T-helper 17 cell (primary cell): ENCODE results near the gene CD109. TPM values are rescaled to one million over a fixed set of nuclear protein-coding genes. Genes with fewer than 3 reads are reported as not detected.
"Not testable (repeated sequence)": the region's sequence is repeated elsewhere in the genome, so short reads cannot be mapped to it uniquely, and the experiment has no call there.

Source experiments
- ATAC-seq: fragments of 150-1000 bp; cut with Tn5 transposase; 2 replicates; pipeline ENCODE4 v1.10.0; 2021; ENCODE audit warnings: mild to moderate bottlenecking, moderate library complexity
- DNase-seq, 3 donors: peaks; one replicate each; pipeline versions ENCODE4 v3.0.0 to v3.0.0-alpha.2; 2020 to 2021
- H3K9me3 ChIP-seq: one replicate; pipeline ENCODE4 v1.7.0; 2013; ENCODE audit warnings: low read length, mild to moderate bottlenecking; ENCODE audit not compliant: control insufficient read depth, poor library complexity, severe bottlenecking
- H3K27ac Mint-ChIP-seq: one replicate; pipeline ENCODE4 v1.8.0; 2022; ENCODE audit warnings: mild to moderate bottlenecking, moderate library complexity, mixed read lengths
- H3K27me3 Mint-ChIP-seq: one replicate; pipeline ENCODE4 v1.8.0; 2022; ENCODE audit warnings: mixed read lengths
- H3K36me3 Mint-ChIP-seq: one replicate; pipeline ENCODE4 v1.8.0; 2022; ENCODE audit warnings: low read depth, mixed read lengths
- H3K4me1 Mint-ChIP-seq: one replicate; pipeline ENCODE4 v1.8.0; 2022; ENCODE audit warnings: mild to moderate bottlenecking, mixed read lengths
- H3K4me3 Mint-ChIP-seq: one replicate; pipeline ENCODE4 v1.8.0; 2022; ENCODE audit warnings: mild to moderate bottlenecking, moderate library complexity, mixed read lengths
- total RNA-seq, 4 donors: library from RNA in 2 of 4; stranded (reverse) in 2 of 4; gene quantifications; one replicate each; pipeline ENCODE4 v1.2.3 and lab custom pipeline; 2022 to 2026

CD109 gene
- total RNA-seq, 2 donors from 2014 or later, result 0.30 to 0.83 TPM

DNA sequence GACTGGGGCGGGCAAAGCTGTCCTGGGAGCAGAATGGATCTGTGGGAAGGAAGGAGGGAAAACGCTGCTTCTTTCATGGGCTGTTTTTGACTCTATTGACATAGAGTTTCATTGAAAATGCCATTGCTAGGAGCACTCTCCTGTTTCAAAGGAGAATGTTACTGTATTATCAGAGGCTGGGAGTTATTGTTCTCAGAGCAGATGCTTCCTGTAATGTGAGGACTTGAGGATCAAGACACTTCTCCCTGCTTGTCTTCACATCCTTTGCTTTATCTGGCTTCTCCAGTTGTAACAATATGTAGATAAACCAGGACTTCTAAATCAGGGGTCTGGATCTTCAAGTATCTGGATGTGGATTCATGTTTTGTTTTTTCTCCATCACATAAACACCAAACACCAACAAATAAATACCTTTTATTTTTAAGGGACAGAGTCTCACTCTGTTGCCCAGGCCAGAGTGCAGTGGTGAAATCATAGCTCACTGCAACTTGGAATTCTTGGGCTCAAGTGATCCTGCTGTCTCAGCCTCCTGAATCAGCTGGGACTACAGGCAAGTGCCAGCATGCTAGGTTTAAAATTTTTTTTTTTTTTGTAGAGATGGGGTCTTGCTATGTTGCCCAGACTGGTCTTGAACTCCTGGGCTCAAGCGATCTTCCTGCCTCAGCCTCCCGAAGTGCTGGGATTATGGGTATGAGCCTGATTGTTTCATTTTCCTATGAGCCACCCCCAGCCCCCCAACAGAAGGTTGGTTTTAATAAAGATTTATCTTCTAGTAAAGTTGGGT, 3.9 kb downstream of the CD109 start:
- no peak for DNase-seq
- ATAC-seq, result no peak
- H3K4me3 Mint-ChIP-seq, result no peak overlapping the region
- peaks cover 66% of the 10 kb centered on the region for H3K27me3 Mint-ChIP-seq
- peaks cover 3% of the 10 kb centered on the region for H3K36me3 Mint-ChIP-seq
- peaks cover 7% of the 10 kb centered on the region for H3K4me1 Mint-ChIP-seq
- H3K9me3 ChIP-seq, result no peaks in the 10 kb centered on the region
- no peak overlapping the region for H3K27ac Mint-ChIP-seq

DNA sequence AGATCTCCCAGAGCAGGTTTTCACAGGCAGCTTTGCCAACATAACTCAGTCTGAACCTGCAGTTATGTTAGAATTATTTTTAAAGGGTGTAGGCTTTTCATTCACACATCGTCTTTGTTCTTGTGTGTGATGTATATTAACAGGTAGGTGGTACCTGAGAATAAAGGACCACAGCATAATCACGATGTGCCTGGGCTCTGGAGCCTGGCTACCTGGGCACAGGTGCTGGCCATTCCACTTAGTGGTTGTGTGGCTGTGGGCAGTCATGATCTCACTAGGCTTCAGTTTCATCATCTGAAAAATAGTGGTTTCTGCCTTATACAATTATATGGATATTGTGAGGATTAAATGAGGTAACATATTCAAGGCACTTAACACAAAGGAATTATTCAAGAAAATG, 6.4 kb downstream of the CD109 start:
- Mint-ChIP-seq H3K4me3 (no peak overlapping the region), H3K27ac (no peak overlapping the region), H3K27me3 (peaks cover 48% of the 10 kb centered on the region), H3K36me3 (peaks cover 3% of the 10 kb centered on the region), H3K4me1 (no peaks in the 10 kb centered on the region)
- DNase-seq (no peak), ATAC-seq (no peak)
- no peaks in the 10 kb centered on the region for H3K9me3 ChIP-seq

DNA sequence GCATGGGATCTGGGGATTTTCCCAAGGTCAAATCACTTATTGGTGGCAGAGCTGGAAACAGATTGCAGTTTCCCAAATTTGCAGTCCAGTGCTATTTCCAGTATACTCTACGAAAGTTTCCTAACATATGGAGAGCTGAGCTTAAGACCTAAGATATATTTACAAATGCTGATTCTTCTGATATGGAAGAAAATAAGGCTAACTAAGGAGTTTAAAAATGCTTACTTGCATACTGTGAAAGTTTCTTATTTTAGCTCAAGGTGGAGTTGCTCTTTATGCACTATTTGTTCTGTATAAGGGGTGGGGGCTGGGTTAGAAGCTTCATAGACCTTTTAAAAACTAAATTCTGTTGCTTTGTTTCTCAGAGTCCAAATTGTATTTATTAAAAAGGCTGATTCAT, 7.5 kb downstream of the CD109 start:
- Mint-ChIP-seq H3K4me3 (no peak overlapping the region), H3K27ac (no peak overlapping the region), H3K36me3 (no peaks in the 10 kb centered on the region), H3K4me1 (no peaks in the 10 kb centered on the region), H3K27me3 (peaks cover 42% of the 10 kb centered on the region)
- DNase-seq (no peak), ATAC-seq (no peak)
- no peaks in the 10 kb centered on the region for H3K9me3 ChIP-seq

DNA sequence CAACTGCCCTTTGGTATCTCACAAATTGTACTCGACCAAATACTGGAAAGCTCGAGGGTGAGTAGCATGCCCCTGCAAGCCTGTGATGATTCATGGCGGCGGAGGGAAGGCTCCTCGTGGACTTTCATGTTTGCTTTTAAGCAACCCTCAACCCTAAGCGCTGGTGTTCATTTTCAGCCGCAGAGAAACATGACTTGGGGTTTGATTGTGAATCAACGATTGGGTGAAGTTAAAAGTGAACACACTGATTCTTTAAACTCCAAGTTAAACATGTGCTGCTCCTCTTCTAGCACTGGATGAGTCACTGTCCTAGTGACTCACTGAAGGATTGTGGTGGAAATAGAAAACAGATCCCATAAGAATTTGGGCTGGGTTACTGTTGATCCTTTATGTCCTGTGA, 8.3 kb downstream of the CD109 start:
- H3K4me1 Mint-ChIP-seq, result no peaks in the 10 kb centered on the region
- peaks cover 39% of the 10 kb centered on the region for H3K27me3 Mint-ChIP-seq
- ATAC-seq, result no peak
- H3K36me3 Mint-ChIP-seq, result no peaks in the 10 kb centered on the region
- no peak overlapping the region for H3K27ac Mint-ChIP-seq
- no peak for DNase-seq
- H3K9me3 ChIP-seq, result no peaks in the 10 kb centered on the region
- no peak overlapping the region for H3K4me3 Mint-ChIP-seq

DNA sequence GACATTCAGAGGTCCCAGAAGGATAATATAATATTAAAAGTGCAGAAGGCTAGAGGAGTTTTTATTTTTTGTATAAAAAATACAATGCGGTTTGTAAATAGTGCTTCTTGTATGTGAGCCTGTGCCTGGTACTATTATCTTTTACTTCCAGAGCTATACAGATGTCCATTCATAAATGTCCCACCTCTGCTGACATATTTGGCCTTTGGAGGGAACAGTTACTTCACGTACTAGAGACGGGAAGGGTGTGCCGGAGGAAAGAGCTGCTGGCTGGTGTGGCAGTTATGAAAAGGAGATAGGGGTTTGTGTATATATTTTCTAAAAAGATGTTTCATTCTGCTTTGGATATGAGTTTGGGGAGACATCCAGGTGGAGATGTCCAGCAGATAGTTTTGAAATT, 8.8 kb downstream of the CD109 start:
- Mint-ChIP-seq H3K27ac (no peak overlapping the region), H3K4me1 (no peaks in the 10 kb centered on the region), H3K36me3 (no peaks in the 10 kb centered on the region), H3K4me3 (no peak overlapping the region), H3K27me3 (peaks cover 34% of the 10 kb centered on the region)
- no peaks in the 10 kb centered on the region for H3K9me3 ChIP-seq
- ATAC-seq (no peak), DNase-seq (no peak)

DNA sequence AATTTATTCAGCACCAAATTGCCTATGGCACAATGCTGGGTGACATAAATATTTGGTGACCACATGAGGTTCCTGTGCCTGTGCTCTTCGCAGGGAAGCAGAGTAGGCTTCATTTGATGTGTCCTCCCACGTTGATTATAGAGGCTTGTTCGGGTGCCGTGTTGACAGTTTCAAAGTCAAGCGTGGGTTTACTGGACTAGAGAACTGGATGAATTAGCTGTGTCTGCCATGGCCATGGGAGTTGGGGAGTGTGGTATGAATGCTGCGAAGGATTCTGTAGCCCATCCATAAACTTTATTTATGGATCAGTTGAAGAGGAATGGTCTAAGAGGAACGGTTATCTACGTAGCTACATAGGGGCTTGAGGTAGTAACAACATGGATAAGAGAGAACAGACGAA, 11.0 kb downstream of the CD109 start:
- H3K4me1 Mint-ChIP-seq, result no peaks in the 10 kb centered on the region
- H3K27ac Mint-ChIP-seq, result no peak overlapping the region
- no peaks in the 10 kb centered on the region for H3K36me3 Mint-ChIP-seq

DNA sequence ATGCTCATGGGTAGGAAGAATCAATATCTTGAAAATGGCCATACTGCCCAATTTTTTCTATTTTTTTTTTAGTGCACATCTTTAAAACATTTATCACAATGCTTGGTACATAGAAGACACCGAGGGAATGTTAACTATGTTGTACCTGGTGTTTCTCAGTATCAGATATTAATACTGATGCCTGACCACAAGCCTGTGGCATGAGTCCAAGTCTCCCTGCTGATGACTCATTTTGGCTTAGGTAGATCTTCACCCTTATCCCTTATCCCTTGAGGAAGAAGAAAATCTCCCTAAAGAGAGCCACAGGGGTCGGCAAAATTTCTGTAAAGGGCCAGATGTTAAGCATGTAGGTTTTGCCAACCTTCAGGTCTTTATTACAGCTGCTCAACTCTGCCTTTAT, 14.5 kb downstream of the CD109 start:
- H3K4me3 Mint-ChIP-seq, result no peak overlapping the region
- ATAC-seq, result no peak

More for the DNA sequence above, 11.0 kb downstream of the CD109 start:
- DNase-seq (no peak), ATAC-seq (no peak)
- Mint-ChIP-seq H3K4me3 (no peak overlapping the region), H3K27me3 (peaks cover 21% of the 10 kb centered on the region)
- H3K9me3 ChIP-seq, result no peaks in the 10 kb centered on the region

DNA sequence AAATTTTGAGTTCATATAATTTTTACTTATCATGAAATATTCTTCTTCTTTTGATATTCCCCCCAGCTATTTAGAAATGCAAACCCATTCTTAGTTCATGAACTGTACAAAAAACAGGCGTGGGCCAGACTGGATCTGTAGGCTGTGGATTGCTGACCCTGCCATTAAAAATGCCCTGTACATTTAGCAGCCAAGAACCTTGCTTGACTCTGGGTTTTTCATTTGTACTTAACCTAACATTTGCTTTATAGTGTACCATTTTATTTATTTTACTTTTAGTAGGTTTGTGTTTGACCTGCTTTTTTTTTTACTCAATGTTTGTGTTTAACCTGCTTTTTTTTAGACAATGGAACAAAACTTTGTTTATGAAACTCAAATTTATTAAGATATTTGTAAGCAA, 14.9 kb downstream of the CD109 start:
- ATAC-seq (no peak), DNase-seq (no peak)
- Mint-ChIP-seq H3K27me3 (peaks cover 20% of the 10 kb centered on the region), H3K4me3 (no peak overlapping the region), H3K36me3 (no peaks in the 10 kb centered on the region), H3K4me1 (no peaks in the 10 kb centered on the region), H3K27ac (no peak overlapping the region)
- no peaks in the 10 kb centered on the region for H3K9me3 ChIP-seq

More for the DNA sequence above, 14.5 kb downstream of the CD109 start:
- H3K36me3 Mint-ChIP-seq, result no peaks in the 10 kb centered on the region
- DNase-seq, result no peak
- H3K9me3 ChIP-seq, result no peaks in the 10 kb centered on the region
- peaks cover 18% of the 10 kb centered on the region for H3K27me3 Mint-ChIP-seq
- H3K4me1 Mint-ChIP-seq, result no peaks in the 10 kb centered on the region
- no peak overlapping the region for H3K27ac Mint-ChIP-seq

DNA sequence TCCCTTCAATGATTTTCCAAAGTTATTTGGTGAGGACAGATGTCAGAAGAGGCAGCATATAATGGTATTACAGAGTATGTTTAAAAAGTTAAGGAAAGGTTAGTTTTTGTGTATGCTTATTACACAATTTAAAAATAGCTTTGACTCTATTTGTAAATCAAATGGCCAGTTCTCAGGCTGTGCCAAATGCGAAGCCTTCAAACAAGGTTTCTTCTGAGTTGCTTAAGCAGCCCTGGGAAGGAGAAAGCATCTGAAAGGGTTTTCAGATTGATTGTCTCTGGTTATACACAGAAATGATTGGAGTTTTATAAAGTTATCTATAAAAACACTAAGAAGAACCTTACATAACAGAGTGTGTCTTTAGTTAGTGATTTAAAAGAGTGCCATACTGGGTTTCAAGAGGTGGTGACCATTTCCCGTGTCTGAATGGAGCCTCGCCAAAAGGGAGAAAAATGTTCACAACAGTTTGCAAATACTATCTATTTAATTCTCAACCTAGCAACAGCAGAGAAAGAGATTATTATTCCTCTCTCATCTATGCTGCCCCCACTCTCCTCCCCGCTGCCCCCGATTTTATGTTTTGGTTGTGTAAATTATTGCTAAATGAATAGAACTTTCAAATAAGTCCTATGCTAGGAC, 16.7 kb downstream of the CD109 start:
- no peak for ATAC-seq
- Mint-ChIP-seq H3K4me1 (peaks cover 2% of the 10 kb centered on the region), H3K27me3 (peaks cover 23% of the 10 kb centered on the region), H3K36me3 (no peaks in the 10 kb centered on the region), H3K4me3 (no peak overlapping the region), H3K27ac (no peak overlapping the region)
- DNase-seq, result no peak
- H3K9me3 ChIP-seq, result no peaks in the 10 kb centered on the region

DNA sequence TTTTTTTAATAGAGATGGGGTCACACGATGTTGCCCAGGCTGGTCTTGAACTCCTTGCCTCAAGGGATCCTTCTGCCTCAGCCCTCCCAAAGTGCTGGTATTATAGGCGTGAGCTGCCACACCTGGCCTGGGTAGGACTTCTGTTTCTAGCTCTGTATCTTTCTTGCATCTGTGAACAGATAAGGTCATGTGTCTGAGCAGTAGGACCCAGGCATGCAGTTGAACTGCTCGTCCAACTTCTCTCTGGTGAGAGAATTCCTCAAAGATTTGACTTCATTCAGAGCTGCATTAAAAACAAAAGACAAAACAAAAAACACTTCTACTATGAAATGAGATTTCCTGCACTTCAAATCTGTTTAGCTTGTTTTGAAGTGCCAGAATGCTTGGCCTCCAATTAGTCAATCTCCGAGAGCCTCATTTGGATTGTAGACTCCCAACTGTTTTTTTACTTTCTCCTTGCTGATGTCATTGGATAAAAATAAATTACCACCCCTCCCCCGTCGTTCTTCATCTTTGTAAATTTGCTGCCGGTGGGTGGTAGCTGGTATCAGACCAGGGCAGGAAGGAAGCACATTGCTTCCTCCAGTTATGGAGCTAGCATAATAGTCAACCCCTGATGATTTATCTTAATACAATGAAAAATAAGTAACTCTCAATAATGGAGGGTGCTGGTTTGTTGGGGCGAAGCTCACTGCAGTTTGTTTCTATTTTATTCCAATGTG, 17.6 kb downstream of the CD109 start:
- H3K9me3 ChIP-seq, result no peaks in the 10 kb centered on the region
- H3K36me3 Mint-ChIP-seq, result no peaks in the 10 kb centered on the region
- H3K27ac Mint-ChIP-seq, result no peak overlapping the region
- H3K27me3 Mint-ChIP-seq, result peaks cover 23% of the 10 kb centered on the region
- DNase-seq (no peak), ATAC-seq (no peak)
- H3K4me1 Mint-ChIP-seq, result peaks cover 2% of the 10 kb centered on the region
- no peak overlapping the region for H3K4me3 Mint-ChIP-seq

DNA sequence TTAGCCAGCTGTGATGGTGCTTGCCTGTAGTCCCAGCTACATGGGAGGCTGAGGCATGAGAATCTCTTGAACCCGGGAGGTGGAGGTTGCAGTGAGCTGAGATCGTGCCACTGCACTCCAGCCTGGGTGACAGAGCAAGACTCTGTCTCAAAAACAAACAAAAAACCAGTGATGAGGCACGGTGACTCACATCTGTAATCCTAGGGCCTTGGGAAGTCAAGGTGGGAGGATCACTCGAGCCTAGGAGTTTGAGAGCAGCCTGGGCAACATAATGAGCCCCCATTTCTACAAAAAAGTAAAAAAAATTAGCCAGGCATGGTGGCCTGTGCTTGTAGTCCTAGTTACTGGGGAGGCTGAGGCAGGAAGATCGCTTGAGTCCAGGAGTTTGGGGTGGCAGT, 19.1 kb downstream of the CD109 start:
- peaks cover 32% of the 10 kb centered on the region for H3K27me3 Mint-ChIP-seq
- not testable (repeated sequence) for DNase-seq, H3K4me3 Mint-ChIP-seq, ATAC-seq, H3K9me3 ChIP-seq, H3K36me3 Mint-ChIP-seq, H3K4me1 Mint-ChIP-seq, H3K27ac Mint-ChIP-seq

DNA sequence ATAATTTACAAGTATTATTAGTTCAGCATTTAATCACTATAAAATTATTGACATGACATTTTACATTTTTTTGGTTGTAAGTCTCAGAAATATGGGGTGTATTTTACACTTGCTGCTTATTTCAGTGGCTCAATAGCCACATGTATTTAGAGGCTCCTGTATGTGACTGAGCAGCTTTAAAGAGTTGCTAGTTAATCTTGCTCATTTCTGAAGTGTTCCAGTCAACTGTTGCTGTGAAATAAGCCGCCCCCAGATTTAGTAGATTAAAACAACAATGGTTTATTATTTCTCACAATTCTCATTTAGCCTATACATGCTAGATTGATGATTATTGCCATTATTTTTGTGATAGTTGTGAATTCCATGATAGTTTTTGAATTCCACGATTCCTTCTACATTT, 23.0 kb downstream of the CD109 start:
- DNase-seq (no peak), ATAC-seq (no peak)
- no peak overlapping the region for H3K4me3 Mint-ChIP-seq
- H3K9me3 ChIP-seq, result no peaks in the 10 kb centered on the region
- no peak overlapping the region for H3K27ac Mint-ChIP-seq
- H3K4me1 Mint-ChIP-seq, result peaks cover 5% of the 10 kb centered on the region
- peaks cover 21% of the 10 kb centered on the region for H3K27me3 Mint-ChIP-seq
- H3K36me3 Mint-ChIP-seq, result peaks cover 2% of the 10 kb centered on the region

DNA sequence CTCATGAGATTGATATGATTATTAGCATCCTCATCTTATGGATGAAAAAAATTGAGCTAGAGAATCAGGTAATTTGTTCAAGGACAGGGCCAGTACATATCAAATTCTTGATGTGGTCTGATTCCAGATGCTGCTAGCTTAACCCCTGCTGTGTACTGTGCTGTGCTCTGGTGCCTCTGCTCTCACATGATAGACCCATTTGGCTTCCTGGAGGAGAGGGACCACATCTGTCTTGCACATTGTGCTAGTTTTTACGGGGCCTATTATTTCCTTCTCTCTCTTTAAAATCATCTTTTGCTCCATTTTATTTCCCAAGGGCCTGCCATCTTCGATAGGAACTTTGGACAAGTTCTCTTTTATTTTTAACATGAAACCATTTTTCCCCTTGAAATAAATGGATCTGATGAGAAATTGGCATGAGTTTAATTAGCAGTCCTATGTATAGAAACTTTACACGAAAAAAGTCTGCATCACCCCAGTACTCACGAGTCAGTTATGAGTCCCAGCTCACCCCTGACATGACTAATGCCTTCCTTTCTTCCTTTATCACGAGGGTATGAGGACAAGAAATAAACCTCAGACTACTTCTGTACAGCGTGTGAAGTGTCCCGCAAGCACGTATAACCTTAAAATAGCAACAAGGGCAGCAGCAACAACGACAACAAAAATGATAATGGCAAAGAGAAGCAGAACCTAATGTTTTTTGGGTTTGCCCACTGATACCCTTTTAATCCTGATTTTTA, 26.5 kb downstream of the CD109 start:
- Mint-ChIP-seq H3K27ac (peak overlapping the region; percentile 6), H3K4me1 (peaks cover 6% of the 10 kb centered on the region), H3K4me3 (no peak overlapping the region), H3K36me3 (peaks cover 2% of the 10 kb centered on the region), H3K27me3 (peaks cover 9% of the 10 kb centered on the region)
- ATAC-seq (peak; percentile 27), DNase-seq (no peak)
- H3K9me3 ChIP-seq, result no peaks in the 10 kb centered on the region
